Gastrocnemius medialis (tissue), 4 donors: ENCODE data around the gene TGFBR2. TPM values are rescaled to one million over a fixed set of nuclear protein-coding genes. Genes with fewer than 3 reads are reported as not detected.

Experiments
- ATAC-seq, 2 donors: fragments of 150-250 bp; one replicate each; pipeline ENCODE4 v1.9.1; 2016
- DNase-seq, 2 donors: peaks; one replicate each; pipeline ENCODE4 v3.0.0-alpha.2; 2019
- H3K27ac ChIP-seq, 4 donors: fragments of 200-600 bp; sonication (generic); 1 replicate in 1 of 4; 2 replicates in 3 of 4; pipeline ENCODE4 v1.5.1; 2016 to 2018; ENCODE audit warnings: mild to moderate bottlenecking in 2 of 4, moderate library complexity in 1 of 4
- H3K27me3 ChIP-seq, 3 donors: fragments of 200-600 bp; sonication (generic) in 2 of 3; 1 replicate in 1 of 3; 2 replicates in 2 of 3; pipeline versions ENCODE4 v1.5.1 to v1.6.0; 2016 to 2019; ENCODE audit warnings: mild to moderate bottlenecking in 1 of 3, moderate library complexity in 1 of 3
- H3K36me3 ChIP-seq, 2 donors: fragments of 200-600 bp; sonication (generic) in 1 of 2; one replicate each; pipeline ENCODE4 v1.5.1; 2017 to 2018
- H3K4me1 ChIP-seq, 2 donors: fragments of 200-600 bp; sonication (generic) in 1 of 2; one replicate each; pipeline ENCODE4 v1.5.1; 2016 to 2017; ENCODE audit warnings: mild to moderate bottlenecking in 2 of 2
- H3K4me3 ChIP-seq, 4 donors: fragments of 200-600 bp; sonication (generic) in 3 of 4; 1 replicate in 1 of 4; 2 replicates in 3 of 4; pipeline ENCODE4 v1.5.1; 2016 to 2019; ENCODE audit warnings: mild to moderate bottlenecking in 2 of 4
- H3K9me3 ChIP-seq, 3 donors: fragments of 200-600 bp; sonication (generic) in 2 of 3; 1 replicate in 1 of 3; 2 replicates in 2 of 3; pipeline ENCODE4 v1.5.1; 2016 to 2019
- POLR2A ChIP-seq, 2 donors: fragments of 450-650 bp; IDR thresholded peaks; one replicate each; pipeline ENCODE4 v1.6.1; 2017; ENCODE audit warnings: antibody characterized with exemption in 2 of 2, mild to moderate bottlenecking in 2 of 2, moderate library complexity in 2 of 2
- in situ Hi-C, 4 donors: fragments of 200-750 bp; cut with MboI; loops; one replicate each; pipeline versions ENCODE4 v1.15.0 to v1.8.0; 2017; ENCODE audit warnings: low sequenced_read_pairs in 4 of 4
- intact Hi-C: fragments of 100-400 bp; cut with DNase I; formaldehyde crosslinking; loops from one replicate; pipeline ENCODE4 v1.15.1; 2023; ENCODE audit warnings: low total_unique reads
- total RNA-seq, 4 donors: library from RNA; depleted of rRNA; stranded (reverse); fragments of >200 nt; gene quantifications; one replicate each; pipeline versions ENCODE4 v1.1.0 to v1.2.3, GENCODE V29; 2016
- TF ChIP-seq, protein P1 (sequence below), 5 experiments: fragments of 450-650 bp in 3 of 5; fragments of 200-600 bp in 2 of 5; sonication (generic) in 2 of 5; IDR thresholded peaks in 4 of 5; conservative IDR thresholded peaks in 1 of 5; 1 replicate in 4 of 5; 2 replicates in 1 of 5; pipeline ENCODE4 v1.5.1; 2016 to 2019; ENCODE audit warnings: antibody characterized with exemption in 5 of 5, mild to moderate bottlenecking in 3 of 5, moderate library complexity in 3 of 5

Gene TGFBR2
- total RNA-seq, 4 donors from 2014 or later, result 38.3 to 53.8 (median 47.2) TPM

DNA sequence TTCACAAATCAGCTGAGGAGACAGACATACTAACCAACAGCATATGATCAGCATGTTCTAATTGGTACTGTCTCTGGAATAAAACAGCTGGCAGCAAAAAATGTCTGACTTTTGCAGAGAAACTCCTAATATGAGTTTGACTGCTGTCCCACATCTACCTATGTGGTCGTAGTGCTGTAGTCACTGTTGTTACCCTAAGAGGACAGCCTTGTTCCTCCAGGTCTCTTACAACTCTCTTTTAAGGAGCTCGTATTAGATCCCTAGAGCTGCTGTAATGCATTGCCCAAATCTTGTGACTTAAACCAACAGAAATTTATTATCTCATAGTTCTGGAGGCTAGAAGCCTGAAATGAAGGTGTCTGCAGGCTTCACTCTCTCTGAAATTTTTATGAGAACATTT, 92.1 kb downstream of the TGFBR2 start:
- H3K4me1 ChIP-seq, result peaks cover 25 to 35% of the 10 kb centered on the region in 2 donors
- TF ChIP-seq, protein P1, sequence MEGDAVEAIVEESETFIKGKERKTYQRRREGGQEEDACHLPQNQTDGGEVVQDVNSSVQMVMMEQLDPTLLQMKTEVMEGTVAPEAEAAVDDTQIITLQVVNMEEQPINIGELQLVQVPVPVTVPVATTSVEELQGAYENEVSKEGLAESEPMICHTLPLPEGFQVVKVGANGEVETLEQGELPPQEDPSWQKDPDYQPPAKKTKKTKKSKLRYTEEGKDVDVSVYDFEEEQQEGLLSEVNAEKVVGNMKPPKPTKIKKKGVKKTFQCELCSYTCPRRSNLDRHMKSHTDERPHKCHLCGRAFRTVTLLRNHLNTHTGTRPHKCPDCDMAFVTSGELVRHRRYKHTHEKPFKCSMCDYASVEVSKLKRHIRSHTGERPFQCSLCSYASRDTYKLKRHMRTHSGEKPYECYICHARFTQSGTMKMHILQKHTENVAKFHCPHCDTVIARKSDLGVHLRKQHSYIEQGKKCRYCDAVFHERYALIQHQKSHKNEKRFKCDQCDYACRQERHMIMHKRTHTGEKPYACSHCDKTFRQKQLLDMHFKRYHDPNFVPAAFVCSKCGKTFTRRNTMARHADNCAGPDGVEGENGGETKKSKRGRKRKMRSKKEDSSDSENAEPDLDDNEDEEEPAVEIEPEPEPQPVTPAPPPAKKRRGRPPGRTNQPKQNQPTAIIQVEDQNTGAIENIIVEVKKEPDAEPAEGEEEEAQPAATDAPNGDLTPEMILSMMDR (IDR thresholded peaks at IDR 0.05 in 4 of 5, conservative IDR thresholded peaks at IDR 0.05 in 1 of 5), result no peak
- TF ChIP-seq POLR2A (IDR thresholded peaks at IDR 0.05), result no peak
- H3K9me3 ChIP-seq, result no peaks in the 10 kb centered on the region
- no peak for DNase-seq
- H3K36me3 ChIP-seq, result no peaks in the 10 kb centered on the region
- intact Hi-C loops (loop anchor here (5.0 to 10.0 kb wide), 4 partner anchors 184 to 581 kb away; no protein-coding TSS in a partner anchor), in situ Hi-C loops (loop anchor here in 3 of 4 donors (10.0 to 25.0 kb wide), 4 partner anchors 186 to 661 kb away; no protein-coding TSS in a partner anchor)
- H3K27me3 ChIP-seq, result no peaks in the 10 kb centered on the region
- H3K27ac ChIP-seq, result no peak overlapping the region
- no peak for ATAC-seq
- H3K4me3 ChIP-seq, result no peak overlapping the region

DNA sequence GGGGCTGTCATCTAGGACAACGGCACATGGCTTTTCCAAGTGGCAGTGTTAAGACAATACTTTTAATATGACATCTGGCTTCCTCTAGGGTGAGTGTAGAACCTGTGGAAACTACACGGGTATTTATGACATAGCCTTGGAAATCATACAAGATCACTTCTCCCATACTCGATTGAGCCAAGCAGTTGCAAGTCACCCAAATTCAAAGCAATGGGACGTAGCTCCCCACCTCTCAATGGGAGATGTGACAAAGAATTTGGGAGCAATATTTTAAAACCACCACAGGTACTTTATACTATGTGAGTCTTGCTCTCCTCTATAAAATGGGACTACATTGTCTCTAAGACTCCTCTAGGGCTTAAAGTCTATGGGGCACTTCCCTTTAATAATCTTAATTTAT, 93.5 kb downstream of the TGFBR2 start:
- Histone ChIP-seq H3K27ac (no peak overlapping the region), H3K36me3 (no peaks in the 10 kb centered on the region), H3K4me1 (peaks cover 20 to 26% of the 10 kb centered on the region in 2 donors), H3K27me3 (no peaks in the 10 kb centered on the region), H3K9me3 (no peaks in the 10 kb centered on the region), H3K4me3 (no peak overlapping the region)
- in situ Hi-C loops, result loop anchor here in 3 of 4 donors (10.0 to 25.0 kb wide), 4 partner anchors 188 to 663 kb away; no protein-coding TSS in a partner anchor
- TF ChIP-seq, protein P1 (IDR thresholded peaks at IDR 0.05 in 4 of 5, conservative IDR thresholded peaks at IDR 0.05 in 1 of 5), result no peak
- TF ChIP-seq POLR2A (IDR thresholded peaks at IDR 0.05), result no peak
- DNase-seq, result no peak
- ATAC-seq, result no peak
- intact Hi-C loops, result loop anchor here (5.0 to 10.0 kb wide), 4 partner anchors 185 to 583 kb away; no protein-coding TSS in a partner anchor

DNA sequence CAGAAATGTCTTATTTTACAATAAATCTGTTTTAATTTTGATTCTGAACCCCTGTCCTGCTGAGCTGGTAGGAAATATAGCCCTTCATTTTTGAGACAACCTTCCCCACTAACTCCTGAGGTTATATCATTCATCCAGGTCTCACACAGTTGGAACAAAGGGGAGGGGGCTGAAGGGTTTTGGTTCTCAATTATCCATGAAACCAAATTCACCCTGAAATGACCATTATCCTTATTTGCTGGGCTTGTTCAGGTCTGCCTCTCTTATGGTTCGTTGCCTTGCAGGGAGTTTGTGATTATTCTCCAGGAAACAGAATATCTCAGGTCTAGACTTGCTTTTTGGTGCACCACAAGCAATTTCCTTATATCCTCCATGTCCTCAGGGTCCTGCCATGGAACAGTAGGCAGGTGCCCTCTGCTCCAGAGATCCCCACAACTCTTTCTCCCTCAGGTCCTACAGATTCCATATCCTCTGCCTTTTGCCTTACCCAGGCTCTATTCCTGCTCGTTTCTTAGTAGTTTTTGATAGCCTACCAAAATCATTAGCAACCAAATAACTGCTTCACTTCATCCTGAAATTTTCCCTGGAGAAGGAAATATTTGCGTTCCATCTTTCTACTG, 94.4 kb downstream of the TGFBR2 start:
- ATAC-seq, result no peak
- no peak overlapping the region for H3K4me3 ChIP-seq
- TF ChIP-seq, protein P1 (IDR thresholded peaks at IDR 0.05 in 4 of 5, conservative IDR thresholded peaks at IDR 0.05 in 1 of 5), result no peak
- TF ChIP-seq POLR2A (IDR thresholded peaks at IDR 0.05), result no peak
- in situ Hi-C loops (no loop called here), intact Hi-C loops (no loop called here)
- no peak for DNase-seq
- H3K36me3 ChIP-seq, result no peaks in the 10 kb centered on the region
- H3K27me3 ChIP-seq, result no peaks in the 10 kb centered on the region
- H3K9me3 ChIP-seq, result no peaks in the 10 kb centered on the region
- peaks cover 16 to 18% of the 10 kb centered on the region in 2 donors for H3K4me1 ChIP-seq
- H3K27ac ChIP-seq, result no peak overlapping the region

DNA sequence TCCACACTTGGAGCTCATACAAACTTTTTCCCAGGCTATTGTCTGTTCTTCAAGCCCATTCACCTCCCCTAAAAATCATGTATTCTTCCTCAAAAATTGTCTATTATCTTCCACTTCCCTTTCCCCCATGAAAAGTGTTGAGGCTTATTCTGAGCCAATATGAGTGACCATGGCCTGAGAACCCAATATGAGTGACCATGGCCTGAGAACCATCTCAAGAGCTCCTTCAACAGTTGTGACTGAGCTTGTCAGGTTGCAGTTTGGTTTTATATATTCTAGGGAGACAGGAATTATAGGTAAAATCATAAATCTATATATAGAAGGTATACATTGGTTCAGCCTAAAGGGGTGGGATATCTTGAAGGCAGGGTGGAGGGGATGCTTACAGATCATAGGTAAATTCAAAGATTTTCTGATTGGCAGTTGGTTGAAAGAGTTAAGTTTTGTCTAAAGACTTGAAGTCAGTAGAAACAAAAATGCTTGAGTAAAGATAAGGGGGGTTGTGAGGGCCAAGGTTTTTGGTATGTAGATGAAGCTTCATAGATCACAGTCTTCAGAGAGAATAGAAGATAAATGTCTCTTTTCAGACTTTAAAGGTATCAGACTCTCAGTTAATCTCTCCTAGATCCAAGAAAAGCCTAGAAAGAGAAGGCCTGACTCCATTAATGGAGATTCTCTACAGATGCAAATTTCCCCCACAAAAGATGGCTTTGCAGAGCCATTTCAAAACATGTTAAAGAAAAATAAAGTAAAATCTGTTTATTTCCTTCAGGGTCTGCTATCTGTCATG, 95.8 kb downstream of the TGFBR2 start:
- ATAC-seq (no peak), DNase-seq (no peak)
- TF ChIP-seq POLR2A (IDR thresholded peaks at IDR 0.05), result no peak
- TF ChIP-seq, protein P1 (IDR thresholded peaks at IDR 0.05 in 4 of 5, conservative IDR thresholded peaks at IDR 0.05 in 1 of 5), result no peak
- Histone ChIP-seq H3K9me3 (no peaks in the 10 kb centered on the region), H3K4me1 (peaks cover 2 to 4% of the 10 kb centered on the region in 2 donors), H3K27ac (no peak overlapping the region), H3K27me3 (no peaks in the 10 kb centered on the region), H3K4me3 (no peak overlapping the region), H3K36me3 (no peaks in the 10 kb centered on the region)
- intact Hi-C loops, result no loop called here
- in situ Hi-C loops, result no loop called here
